ENCODE measurements around the gene MFF.
A peak's percentile ranks its signal among the peaks of the same experiment; 100 is the strongest.

The MFF gene

GRCh38 chr2:227406177-227407031, 81.4 kb downstream of the MFF start:
- peak; percentile 88 for DNase-seq (ENCODE audit: low read depth)
